K562 (cell line): ENCODE data around the gene PDLIM4. TPM values are rescaled to one million over a fixed set of nuclear protein-coding genes. Genes with fewer than 3 reads are reported as not detected.

ENCODE experiments used
- MAX ChIP-seq: sonication (generic); formaldehyde crosslinking; IDR thresholded peaks from 2 replicates; pipeline ENCODE4 v1.9.0; 2022; ENCODE audit warnings: mild to moderate bottlenecking, missing genetic modification reagents
- MECOM ChIP-seq: fragments of 250-450 bp; sonication (Bioruptor Pico); IDR thresholded peaks from 2 replicates; pipeline ENCODE4 v1.8.0; 2022; ENCODE audit warnings: inconsistent platforms
- NR4A1 ChIP-seq, 2 experiments: fragments of 250-450 bp in 1 of 2; fragments of 450-650 bp in 1 of 2; sonication (Bioruptor Pico) in 1 of 2; IDR thresholded peaks; 2 replicates each; pipeline versions ENCODE4 v1.4.0 to v1.6.1; 2016 to 2020; ENCODE audit warnings: mild to moderate bottlenecking in 2 of 2, missing compliant biosample characterization in 1 of 2, missing genetic modification characterization in 1 of 2, moderate library complexity in 1 of 2
- PATZ1 ChIP-seq: fragments of 250-450 bp; sonication (Bioruptor Pico); IDR thresholded peaks from 2 replicates; pipeline ENCODE4 v1.5.0; 2020; ENCODE audit warnings: mild to moderate bottlenecking, borderline replicate concordance
- RCOR1 ChIP-seq, 2 experiments: IDR thresholded peaks; 2 replicates each; pipeline ENCODE4 v1.6.1; 2012; ENCODE audit warnings: low read depth in 2 of 2, low read length in 2 of 2, borderline replicate concordance in 1 of 2, improper control_type of control experiment in 1 of 2
- RHOXF2B ChIP-seq: fragments of 250-450 bp; sonication (Bioruptor Pico); conservative IDR thresholded peaks from 2 replicates; pipeline ENCODE4 v1.5.1; 2021
- SMARCE1 ChIP-seq: fragments of 450-650 bp; IDR thresholded peaks from 2 replicates; pipeline ENCODE4 v1.7.1; 2016; ENCODE audit warnings: mild to moderate bottlenecking
- TBP ChIP-seq: optimal IDR thresholded peaks from 2 replicates; pipeline ENCODE3; 2011; ENCODE audit warnings: low read depth, low read length, improper control_type of control experiment
- ZNF3 ChIP-seq: fragments of 250-450 bp; sonication (Bioruptor Pico); IDR thresholded peaks from 2 replicates; pipeline ENCODE4 v1.5.0; 2021; ENCODE audit warnings: mild to moderate bottlenecking, moderate library complexity
- polyA plus RNA-seq, 8 experiments: library from polyadenylated mRNA; depleted of rRNA in 4 of 8; stranded (reverse) in 5 of 8; unstranded in 3 of 8; fragments of >200 nt; fragmentation: Nextera tagmentation in 2 of 8; fragmentation: Illumina TruSeq in 1 of 8; extraction: Ambion mirVana in 2 of 8; extraction: Trizol in 1 of 8; gene quantifications; 2 replicates each; pipeline versions ENCODE4 v1.2.1 to v1.2.3, GENCODE V29; 2011 to 2014; ENCODE audit warnings: inconsistent platforms in 1 of 8, missing spikeins in 1 of 8
- total RNA-seq, 7 experiments: library from RNA; depleted of rRNA in 6 of 7; stranded (reverse); fragments of >200 nt in 6 of 7; fragmentation: Illumina TruSeq in 2 of 7; extraction: Trizol in 2 of 7; gene quantifications; 2 replicates each; pipeline versions ENCODE4 v1.2.1 to v1.2.3, GENCODE V29; 2011 to 2021; ENCODE audit warnings: low replicate concordance in 1 of 7
- TF ChIP-seq, protein P1 (sequence below): fragments of 450-650 bp; IDR thresholded peaks from 2 replicates; pipeline ENCODE4 v1.6.1; 2016; ENCODE audit warnings: mild to moderate bottlenecking, moderate library complexity
- TF ChIP-seq, protein P2 (sequence below): fragments of 450-650 bp; IDR thresholded peaks from 2 replicates; pipeline ENCODE4 v1.6.1; 2018; ENCODE audit warnings: mild to moderate bottlenecking, low read depth; ENCODE audit not compliant: partially characterized antibody

The PDLIM4 gene
- total and polyA plus RNA-seq, 9 of the 15 experiments (the other 6 are each of a cell fraction or from before 2014, with no cell fraction given), result 0.28 to 32.8 (median 13.1) TPM

DNA sequence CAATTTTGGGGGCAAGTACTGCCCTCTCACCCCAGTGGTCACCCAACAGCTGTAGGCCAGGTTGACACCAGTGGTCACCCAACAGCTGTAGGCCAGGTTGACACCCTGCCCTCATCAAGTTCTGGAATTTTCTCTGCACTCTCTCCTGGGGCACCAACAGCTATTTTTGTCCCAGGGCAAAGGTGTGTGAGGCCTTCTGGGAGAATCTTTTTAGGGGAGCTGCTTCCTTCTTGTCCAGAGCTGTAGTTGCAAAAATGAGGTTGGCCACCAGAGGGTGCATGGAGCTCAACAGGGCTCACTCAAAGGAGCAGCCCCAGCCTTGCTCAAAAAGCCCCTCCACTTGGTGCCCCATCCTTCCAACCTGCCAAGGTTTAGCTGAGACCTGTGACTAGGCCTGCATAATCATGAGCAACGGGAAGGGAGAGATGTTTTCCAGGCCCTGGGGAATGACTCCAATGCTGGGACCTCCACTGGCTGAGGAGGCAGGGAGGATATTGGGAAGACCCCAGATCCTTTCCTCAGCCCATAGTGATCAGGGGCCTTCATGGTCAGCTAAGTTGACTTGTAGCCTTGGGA, 19.2 kb upstream of the PDLIM4 start (continued):
- TF ChIP-seq, protein P1, sequence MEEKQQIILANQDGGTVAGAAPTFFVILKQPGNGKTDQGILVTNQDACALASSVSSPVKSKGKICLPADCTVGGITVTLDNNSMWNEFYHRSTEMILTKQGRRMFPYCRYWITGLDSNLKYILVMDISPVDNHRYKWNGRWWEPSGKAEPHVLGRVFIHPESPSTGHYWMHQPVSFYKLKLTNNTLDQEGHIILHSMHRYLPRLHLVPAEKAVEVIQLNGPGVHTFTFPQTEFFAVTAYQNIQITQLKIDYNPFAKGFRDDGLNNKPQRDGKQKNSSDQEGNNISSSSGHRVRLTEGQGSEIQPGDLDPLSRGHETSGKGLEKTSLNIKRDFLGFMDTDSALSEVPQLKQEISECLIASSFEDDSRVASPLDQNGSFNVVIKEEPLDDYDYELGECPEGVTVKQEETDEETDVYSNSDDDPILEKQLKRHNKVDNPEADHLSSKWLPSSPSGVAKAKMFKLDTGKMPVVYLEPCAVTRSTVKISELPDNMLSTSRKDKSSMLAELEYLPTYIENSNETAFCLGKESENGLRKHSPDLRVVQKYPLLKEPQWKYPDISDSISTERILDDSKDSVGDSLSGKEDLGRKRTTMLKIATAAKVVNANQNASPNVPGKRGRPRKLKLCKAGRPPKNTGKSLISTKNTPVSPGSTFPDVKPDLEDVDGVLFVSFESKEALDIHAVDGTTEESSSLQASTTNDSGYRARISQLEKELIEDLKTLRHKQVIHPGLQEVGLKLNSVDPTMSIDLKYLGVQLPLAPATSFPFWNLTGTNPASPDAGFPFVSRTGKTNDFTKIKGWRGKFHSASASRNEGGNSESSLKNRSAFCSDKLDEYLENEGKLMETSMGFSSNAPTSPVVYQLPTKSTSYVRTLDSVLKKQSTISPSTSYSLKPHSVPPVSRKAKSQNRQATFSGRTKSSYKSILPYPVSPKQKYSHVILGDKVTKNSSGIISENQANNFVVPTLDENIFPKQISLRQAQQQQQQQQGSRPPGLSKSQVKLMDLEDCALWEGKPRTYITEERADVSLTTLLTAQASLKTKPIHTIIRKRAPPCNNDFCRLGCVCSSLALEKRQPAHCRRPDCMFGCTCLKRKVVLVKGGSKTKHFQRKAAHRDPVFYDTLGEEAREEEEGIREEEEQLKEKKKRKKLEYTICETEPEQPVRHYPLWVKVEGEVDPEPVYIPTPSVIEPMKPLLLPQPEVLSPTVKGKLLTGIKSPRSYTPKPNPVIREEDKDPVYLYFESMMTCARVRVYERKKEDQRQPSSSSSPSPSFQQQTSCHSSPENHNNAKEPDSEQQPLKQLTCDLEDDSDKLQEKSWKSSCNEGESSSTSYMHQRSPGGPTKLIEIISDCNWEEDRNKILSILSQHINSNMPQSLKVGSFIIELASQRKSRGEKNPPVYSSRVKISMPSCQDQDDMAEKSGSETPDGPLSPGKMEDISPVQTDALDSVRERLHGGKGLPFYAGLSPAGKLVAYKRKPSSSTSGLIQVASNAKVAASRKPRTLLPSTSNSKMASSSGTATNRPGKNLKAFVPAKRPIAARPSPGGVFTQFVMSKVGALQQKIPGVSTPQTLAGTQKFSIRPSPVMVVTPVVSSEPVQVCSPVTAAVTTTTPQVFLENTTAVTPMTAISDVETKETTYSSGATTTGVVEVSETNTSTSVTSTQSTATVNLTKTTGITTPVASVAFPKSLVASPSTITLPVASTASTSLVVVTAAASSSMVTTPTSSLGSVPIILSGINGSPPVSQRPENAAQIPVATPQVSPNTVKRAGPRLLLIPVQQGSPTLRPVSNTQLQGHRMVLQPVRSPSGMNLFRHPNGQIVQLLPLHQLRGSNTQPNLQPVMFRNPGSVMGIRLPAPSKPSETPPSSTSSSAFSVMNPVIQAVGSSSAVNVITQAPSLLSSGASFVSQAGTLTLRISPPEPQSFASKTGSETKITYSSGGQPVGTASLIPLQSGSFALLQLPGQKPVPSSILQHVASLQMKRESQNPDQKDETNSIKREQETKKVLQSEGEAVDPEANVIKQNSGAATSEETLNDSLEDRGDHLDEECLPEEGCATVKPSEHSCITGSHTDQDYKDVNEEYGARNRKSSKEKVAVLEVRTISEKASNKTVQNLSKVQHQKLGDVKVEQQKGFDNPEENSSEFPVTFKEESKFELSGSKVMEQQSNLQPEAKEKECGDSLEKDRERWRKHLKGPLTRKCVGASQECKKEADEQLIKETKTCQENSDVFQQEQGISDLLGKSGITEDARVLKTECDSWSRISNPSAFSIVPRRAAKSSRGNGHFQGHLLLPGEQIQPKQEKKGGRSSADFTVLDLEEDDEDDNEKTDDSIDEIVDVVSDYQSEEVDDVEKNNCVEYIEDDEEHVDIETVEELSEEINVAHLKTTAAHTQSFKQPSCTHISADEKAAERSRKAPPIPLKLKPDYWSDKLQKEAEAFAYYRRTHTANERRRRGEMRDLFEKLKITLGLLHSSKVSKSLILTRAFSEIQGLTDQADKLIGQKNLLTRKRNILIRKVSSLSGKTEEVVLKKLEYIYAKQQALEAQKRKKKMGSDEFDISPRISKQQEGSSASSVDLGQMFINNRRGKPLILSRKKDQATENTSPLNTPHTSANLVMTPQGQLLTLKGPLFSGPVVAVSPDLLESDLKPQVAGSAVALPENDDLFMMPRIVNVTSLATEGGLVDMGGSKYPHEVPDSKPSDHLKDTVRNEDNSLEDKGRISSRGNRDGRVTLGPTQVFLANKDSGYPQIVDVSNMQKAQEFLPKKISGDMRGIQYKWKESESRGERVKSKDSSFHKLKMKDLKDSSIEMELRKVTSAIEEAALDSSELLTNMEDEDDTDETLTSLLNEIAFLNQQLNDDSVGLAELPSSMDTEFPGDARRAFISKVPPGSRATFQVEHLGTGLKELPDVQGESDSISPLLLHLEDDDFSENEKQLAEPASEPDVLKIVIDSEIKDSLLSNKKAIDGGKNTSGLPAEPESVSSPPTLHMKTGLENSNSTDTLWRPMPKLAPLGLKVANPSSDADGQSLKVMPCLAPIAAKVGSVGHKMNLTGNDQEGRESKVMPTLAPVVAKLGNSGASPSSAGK, result no peak
- TF ChIP-seq MECOM (CRISPR knock-in tag) (no peak), SMARCE1 (no peak), NR4A1 (CRISPR knock-in tag; IDR thresholded peaks at IDR 0.05) (no peak), NR4A1 (tag; IDR thresholded peaks at IDR 0.05) (no peak), MAX (CRISPR knock-in tag) (0 out of 2 replicates have a peak, but pooled peaks have one; percentile 18), ZNF3 (CRISPR knock-in tag) (no peak), RHOXF2B (CRISPR knock-in tag) (no peak), PATZ1 (no peak), TBP (no peak), RCOR1 (IDR thresholded peaks at IDR 0.05; ENCODE audit: borderline replicate concordance in 1 of 2, low read depth in 2 of 2, low read length in 2 of 2) (peak in 1 of 2 experiments; percentile 42; a peak in 1 of 4 replicates)
- TF ChIP-seq, protein P2, sequence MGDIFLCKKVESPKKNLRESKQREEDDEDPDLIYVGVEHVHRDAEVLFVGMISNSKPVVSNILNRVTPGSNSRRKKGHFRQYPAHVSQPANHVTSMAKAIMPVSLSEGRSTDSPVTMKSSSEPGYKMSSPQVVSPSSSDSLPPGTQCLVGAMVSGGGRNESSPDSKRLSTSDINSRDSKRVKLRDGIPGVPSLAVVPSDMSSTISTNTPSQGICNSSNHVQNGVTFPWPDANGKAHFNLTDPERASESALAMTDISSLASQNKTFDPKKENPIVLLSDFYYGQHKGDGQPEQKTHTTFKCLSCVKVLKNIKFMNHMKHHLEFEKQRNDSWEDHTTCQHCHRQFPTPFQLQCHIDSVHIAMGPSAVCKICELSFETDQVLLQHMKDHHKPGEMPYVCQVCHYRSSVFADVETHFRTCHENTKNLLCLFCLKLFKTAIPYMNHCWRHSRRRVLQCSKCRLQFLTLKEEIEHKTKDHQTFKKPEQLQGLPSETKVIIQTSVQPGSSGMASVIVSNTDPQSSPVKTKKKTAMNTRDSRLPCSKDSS, result no peak
